CD4-positive, alpha-beta T cell (primary cell): Measurements from ENCODE around the gene LHFPL3. TPM values are rescaled to one million over a fixed set of nuclear protein-coding genes. Genes with fewer than 3 reads are reported as not detected.

Source experiments
- ATAC-seq: fragments of 200-7000 bp; cut with Tn5 transposase; one replicate; pipeline ENCODE4 v1.10.0; 2022; ENCODE audit warnings: mild to moderate bottlenecking; ENCODE audit not compliant: poor library complexity
- CTCF ChIA-PET: fragments of 350-600 bp; sonication (Branson Sonifier 250); formaldehyde crosslinking; loops from one replicate; lab custom pipeline; 2021; ENCODE audit warnings: antibody characterized with exemption, inconsistent platforms; lab: Charles Lee
- POLR2A ChIA-PET: fragments of 350-600 bp; sonication (Branson Sonifier 250); formaldehyde crosslinking; loops from one replicate; lab custom pipeline; 2021; ENCODE audit warnings: antibody characterized with exemption, inconsistent platforms; lab: Charles Lee
- DNase-seq, 14 experiments: peaks; one replicate each; pipeline ENCODE4 v3.0.0-alpha.2; 2013 to 2020; ENCODE audit warnings: mixed read lengths in 2 of 14
- H3K27ac ChIP-seq, 2 donors: one replicate each; pipeline versions ENCODE4 v1.5.1 to v1.7.0; 2013; ENCODE audit warnings: low read length in 2 of 2, low read depth in 1 of 2, mild to moderate bottlenecking in 1 of 2
- H3K27me3 ChIP-seq, 2 experiments: 1 replicate in 1 of 2; 2 replicates in 1 of 2; pipeline versions ENCODE4 v1.6.1 to v1.7.0; 2013; ENCODE audit warnings: low read length in 2 of 2, control low read depth in 1 of 2, mild to moderate bottlenecking in 1 of 2, moderate library complexity in 1 of 2; ENCODE audit not compliant: insufficient read depth in 2 of 2, control insufficient read depth in 1 of 2
- H3K36me3 ChIP-seq: one replicate; pipeline ENCODE4 v1.6.1; 2013; ENCODE audit warnings: low read length, control low read depth; ENCODE audit not compliant: insufficient read depth
- H3K4me1 ChIP-seq: one replicate; pipeline ENCODE4 v1.6.1; 2013; ENCODE audit warnings: low read length, control low read depth; ENCODE audit not compliant: insufficient read depth
- H3K4me3 ChIP-seq: one replicate; pipeline ENCODE4 v1.5.1; 2013; ENCODE audit warnings: mild to moderate bottlenecking, low read length, moderate library complexity
- H3K9me3 ChIP-seq, 2 experiments: 1 replicate in 1 of 2; 2 replicates in 1 of 2; pipeline versions ENCODE4 v1.6.1 to v1.7.0; 2013; ENCODE audit warnings: low read length in 2 of 2, mild to moderate bottlenecking in 2 of 2, control low read depth in 1 of 2, moderate library complexity in 1 of 2; ENCODE audit not compliant: control insufficient read depth in 1 of 2, insufficient read depth in 1 of 2
- H3K27ac Mint-ChIP-seq: one replicate; pipeline ENCODE4 v1.8.0; 2020; ENCODE audit warnings: mixed read lengths
- H3K27me3 Mint-ChIP-seq: one replicate; pipeline ENCODE4 v1.8.0; 2021; ENCODE audit warnings: mixed read lengths
- H3K36me3 Mint-ChIP-seq: one replicate; pipeline ENCODE4 v1.8.0; 2021; ENCODE audit warnings: low read depth, mixed read lengths
- H3K4me1 Mint-ChIP-seq: one replicate; pipeline ENCODE4 v1.8.0; 2021; ENCODE audit warnings: low read depth, mixed read lengths
- H3K4me3 Mint-ChIP-seq: one replicate; pipeline ENCODE4 v1.8.0; 2020; ENCODE audit warnings: mild to moderate bottlenecking, mixed read lengths
- H3K9me3 Mint-ChIP-seq: one replicate; pipeline ENCODE4 v1.8.0; 2020; ENCODE audit warnings: mixed read lengths
- intact Hi-C, 2 experiments: fragments of 100-400 bp; cut with DNase I in 1 of 2; cut with micrococcal nuclease in 1 of 2; formaldehyde crosslinking; loops; one replicate each; pipeline versions ENCODE4 v1.15.1 to v1.9.0; 2023 to 2025; cut with DNase I, micrococcal nuclease
- total RNA-seq, 174 experiments: library from RNA in 2 of 174; stranded (reverse) in 2 of 174; gene quantifications; one replicate each; pipeline ENCODE4 v1.2.3 and lab custom pipeline; 2021 to 2026
- TF ChIP-seq, protein P1 (sequence below): fragments of 200-600 bp; IDR thresholded peaks from one replicate; pipeline ENCODE4 v1.8.0; 2022; ENCODE audit warnings: antibody characterized with exemption, mild to moderate bottlenecking

Gene LHFPL3
- total RNA-seq, 2 experiments from 2014 or later = not detected

DNA sequence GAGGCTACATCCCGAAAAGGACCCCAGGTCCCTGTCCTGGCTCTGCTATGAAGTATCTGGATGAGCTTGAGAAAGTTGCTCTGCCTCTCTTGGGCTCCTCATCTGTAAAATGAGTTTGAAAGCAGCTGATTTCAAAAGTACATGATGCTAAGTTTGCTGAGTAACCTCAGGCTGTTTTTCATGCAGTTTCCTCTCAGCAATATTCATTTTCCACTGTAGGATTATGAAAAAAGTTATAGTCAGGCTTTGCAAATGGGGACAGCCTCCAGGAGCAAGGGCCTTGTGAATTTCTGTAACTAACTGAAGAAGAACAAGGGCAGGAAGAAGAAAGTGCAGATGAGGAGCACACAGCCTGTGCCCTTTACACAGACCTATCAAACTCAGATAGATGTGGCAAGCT lies 518.3 kb downstream of the LHFPL3 start:
- no peak for ATAC-seq
- no peaks in the 10 kb centered on the region for H3K9me3 Mint-ChIP-seq
- CTCF ChIA-PET = no interaction called here
- POLR2A ChIA-PET = no interaction called here
- no peak overlapping the region for H3K27ac Mint-ChIP-seq
- peaks cover 29% of the 10 kb centered on the region for H3K27me3 Mint-ChIP-seq
- TF ChIP-seq, protein P1, sequence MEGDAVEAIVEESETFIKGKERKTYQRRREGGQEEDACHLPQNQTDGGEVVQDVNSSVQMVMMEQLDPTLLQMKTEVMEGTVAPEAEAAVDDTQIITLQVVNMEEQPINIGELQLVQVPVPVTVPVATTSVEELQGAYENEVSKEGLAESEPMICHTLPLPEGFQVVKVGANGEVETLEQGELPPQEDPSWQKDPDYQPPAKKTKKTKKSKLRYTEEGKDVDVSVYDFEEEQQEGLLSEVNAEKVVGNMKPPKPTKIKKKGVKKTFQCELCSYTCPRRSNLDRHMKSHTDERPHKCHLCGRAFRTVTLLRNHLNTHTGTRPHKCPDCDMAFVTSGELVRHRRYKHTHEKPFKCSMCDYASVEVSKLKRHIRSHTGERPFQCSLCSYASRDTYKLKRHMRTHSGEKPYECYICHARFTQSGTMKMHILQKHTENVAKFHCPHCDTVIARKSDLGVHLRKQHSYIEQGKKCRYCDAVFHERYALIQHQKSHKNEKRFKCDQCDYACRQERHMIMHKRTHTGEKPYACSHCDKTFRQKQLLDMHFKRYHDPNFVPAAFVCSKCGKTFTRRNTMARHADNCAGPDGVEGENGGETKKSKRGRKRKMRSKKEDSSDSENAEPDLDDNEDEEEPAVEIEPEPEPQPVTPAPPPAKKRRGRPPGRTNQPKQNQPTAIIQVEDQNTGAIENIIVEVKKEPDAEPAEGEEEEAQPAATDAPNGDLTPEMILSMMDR = no peak
- H3K27me3 ChIP-seq = no peaks in the 10 kb centered on the region
- no peak for DNase-seq
- H3K36me3 ChIP-seq = no peaks in the 10 kb centered on the region
- H3K4me3 ChIP-seq = no peak overlapping the region
- H3K4me3 Mint-ChIP-seq = no peak overlapping the region
- intact Hi-C loops = loop anchor here (5.0 to 10.0 kb wide), 2 partner anchors 1274 to 1552 kb away; partner anchors contain the start of gene PMPCB (in 1 of the 2)
- H3K27ac ChIP-seq = no peak overlapping the region
- H3K9me3 ChIP-seq = no peaks in the 10 kb centered on the region
- H3K36me3 Mint-ChIP-seq = no peaks in the 10 kb centered on the region
- no peaks in the 10 kb centered on the region for H3K4me1 Mint-ChIP-seq
- H3K4me1 ChIP-seq = no peaks in the 10 kb centered on the region

GRCh38 chr7:104848138-104848990 lies 520.0 kb downstream of the LHFPL3 start:
- ChIA-PET CTCF (interaction anchor here (1.0 kb wide), 1 partner anchor 35 kb away, joined by 4 read pairs; no protein-coding TSS in a partner anchor), POLR2A (no interaction called here)
- Histone ChIP-seq H3K4me1 (no peaks in the 10 kb centered on the region), H3K36me3 (no peaks in the 10 kb centered on the region), H3K27me3 (no peaks in the 10 kb centered on the region), H3K4me3 (no peak overlapping the region), H3K9me3 (no peaks in the 10 kb centered on the region), H3K27ac (no peak overlapping the region)
- Mint-ChIP-seq H3K4me3 (no peak overlapping the region), H3K36me3 (no peaks in the 10 kb centered on the region), H3K27ac (no peak overlapping the region), H3K9me3 (no peaks in the 10 kb centered on the region), H3K4me1 (no peaks in the 10 kb centered on the region), H3K27me3 (peaks cover 20% of the 10 kb centered on the region)
- TF ChIP-seq, protein P1 = peak; percentile 86
- intact Hi-C loops = loop anchor here (1.0 to 10.0 kb wide), 4 partner anchors 617 to 1554 kb away; partner anchors contain the start of gene PMPCB (in 1 of the 2)
- peak; percentile 34 for ATAC-seq
- DNase-seq = peak; percentile 7 to 67 (median 37)

DNA sequence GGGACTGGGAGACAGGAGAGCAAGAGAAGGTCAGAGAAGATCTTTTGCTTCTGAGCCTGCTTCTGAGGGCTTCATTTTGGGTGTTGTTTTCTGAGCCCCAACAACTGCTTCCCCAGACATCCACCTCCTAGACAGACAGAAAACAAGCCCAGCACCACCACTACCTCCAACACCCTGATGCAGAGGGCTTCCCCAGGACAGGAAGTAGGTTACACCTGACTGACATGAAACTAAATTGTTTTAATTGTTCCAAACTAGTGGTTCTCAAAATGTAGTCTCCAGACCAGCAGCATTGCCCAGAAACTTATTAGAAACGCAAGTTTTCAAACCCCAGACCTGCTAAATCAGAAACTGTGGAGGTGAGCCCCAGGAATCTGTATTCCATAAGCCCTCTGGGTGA lies 522.0 kb downstream of the LHFPL3 start:
- Histone ChIP-seq H3K36me3 (no peaks in the 10 kb centered on the region), H3K4me3 (no peak overlapping the region), H3K9me3 (no peaks in the 10 kb centered on the region), H3K27ac (no peak overlapping the region), H3K27me3 (no peaks in the 10 kb centered on the region), H3K4me1 (no peaks in the 10 kb centered on the region)
- POLR2A ChIA-PET = no interaction called here
- TF ChIP-seq, protein P1 = no peak
- intact Hi-C loops = no loop called here
- ATAC-seq (no peak), DNase-seq (no peak)
- Mint-ChIP-seq H3K27ac (no peak overlapping the region), H3K36me3 (no peaks in the 10 kb centered on the region), H3K4me3 (no peak overlapping the region), H3K4me1 (no peaks in the 10 kb centered on the region), H3K9me3 (no peaks in the 10 kb centered on the region), H3K27me3 (peaks cover 13% of the 10 kb centered on the region)
- CTCF ChIA-PET = no interaction called here
